GM12874 (cell line): ENCODE data around the gene TCF7L2.

Source experiments
- TF ChIP-seq, protein P1 (sequence below): IDR thresholded peaks from 2 replicates; pipeline ENCODE4 v1.5.1; 2011; ENCODE audit warnings: low read depth, mild to moderate bottlenecking, control low read depth, low read length, moderate library complexity; ENCODE audit not compliant: insufficient read depth

Gene TCF7L2

DNA sequence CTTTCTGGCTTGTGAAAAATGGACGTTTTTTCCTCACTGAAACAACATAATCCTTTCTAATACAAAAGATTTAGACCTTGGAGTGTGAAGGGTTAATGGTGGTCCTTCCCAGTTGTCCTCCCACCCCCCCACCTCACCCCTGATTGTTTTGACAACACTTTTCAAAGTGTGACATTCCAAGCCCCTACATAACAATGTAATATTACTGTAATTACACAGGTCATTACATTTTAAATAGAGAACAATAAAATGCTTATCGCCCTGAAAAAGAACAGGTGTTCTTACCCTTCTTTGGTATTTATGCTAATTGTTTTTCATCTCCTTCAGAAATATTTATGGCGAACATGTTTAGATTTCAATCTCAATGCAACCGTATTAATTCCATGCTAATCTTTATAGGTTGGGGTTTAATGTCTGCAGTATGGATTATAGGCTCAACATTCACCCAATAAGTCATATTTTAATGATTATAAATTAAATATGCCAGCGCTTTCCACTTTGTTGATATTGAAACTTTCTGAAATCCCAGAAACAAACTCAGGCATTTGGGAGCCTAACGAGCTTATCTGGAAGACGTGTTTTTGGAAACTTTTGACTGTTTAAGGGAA, 5.0 kb downstream of the TCF7L2 start:
- TF ChIP-seq, protein P1, sequence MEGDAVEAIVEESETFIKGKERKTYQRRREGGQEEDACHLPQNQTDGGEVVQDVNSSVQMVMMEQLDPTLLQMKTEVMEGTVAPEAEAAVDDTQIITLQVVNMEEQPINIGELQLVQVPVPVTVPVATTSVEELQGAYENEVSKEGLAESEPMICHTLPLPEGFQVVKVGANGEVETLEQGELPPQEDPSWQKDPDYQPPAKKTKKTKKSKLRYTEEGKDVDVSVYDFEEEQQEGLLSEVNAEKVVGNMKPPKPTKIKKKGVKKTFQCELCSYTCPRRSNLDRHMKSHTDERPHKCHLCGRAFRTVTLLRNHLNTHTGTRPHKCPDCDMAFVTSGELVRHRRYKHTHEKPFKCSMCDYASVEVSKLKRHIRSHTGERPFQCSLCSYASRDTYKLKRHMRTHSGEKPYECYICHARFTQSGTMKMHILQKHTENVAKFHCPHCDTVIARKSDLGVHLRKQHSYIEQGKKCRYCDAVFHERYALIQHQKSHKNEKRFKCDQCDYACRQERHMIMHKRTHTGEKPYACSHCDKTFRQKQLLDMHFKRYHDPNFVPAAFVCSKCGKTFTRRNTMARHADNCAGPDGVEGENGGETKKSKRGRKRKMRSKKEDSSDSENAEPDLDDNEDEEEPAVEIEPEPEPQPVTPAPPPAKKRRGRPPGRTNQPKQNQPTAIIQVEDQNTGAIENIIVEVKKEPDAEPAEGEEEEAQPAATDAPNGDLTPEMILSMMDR: no peak

DNA sequence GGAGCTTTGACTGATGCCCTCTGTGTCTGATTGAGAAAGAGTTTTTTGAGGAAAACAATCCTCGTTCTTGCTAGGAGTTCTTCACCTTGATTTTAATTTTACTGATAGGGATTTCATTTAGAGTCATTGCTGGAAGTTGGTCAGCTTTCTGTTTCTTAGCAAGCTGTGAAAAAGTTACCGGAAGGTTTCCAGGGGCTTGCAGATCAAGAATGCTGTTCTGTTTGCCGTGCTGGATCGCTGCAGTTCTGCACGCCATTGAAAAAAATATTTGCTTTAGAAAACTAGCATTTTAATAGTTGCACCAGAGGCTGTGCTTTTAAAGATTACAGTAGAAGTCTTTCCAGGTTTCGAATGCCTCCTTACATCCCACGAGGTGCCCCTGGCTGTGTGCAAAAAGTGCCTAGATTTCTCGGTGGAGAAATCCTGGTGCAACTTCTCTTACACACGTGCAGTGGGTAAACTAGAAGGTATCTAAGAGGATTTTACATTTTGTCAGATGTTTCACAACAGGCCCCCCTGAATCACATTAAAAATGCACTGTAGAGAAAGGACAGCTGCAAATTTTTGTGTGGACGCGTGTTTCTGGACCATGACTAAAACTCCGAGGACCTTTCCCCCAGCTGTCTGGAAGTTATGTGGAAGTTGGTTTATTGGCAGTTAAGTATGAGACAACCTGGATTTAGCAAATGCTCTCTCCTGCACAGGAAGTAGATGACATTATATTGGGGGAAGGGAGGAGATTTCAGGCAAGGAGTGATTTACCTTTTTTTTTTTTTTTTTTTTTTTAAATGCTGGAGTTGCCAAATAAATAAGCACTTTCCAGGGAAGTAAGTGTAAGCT, 5.8 kb downstream of the TCF7L2 start:
- TF ChIP-seq, protein P1: no peak

DNA sequence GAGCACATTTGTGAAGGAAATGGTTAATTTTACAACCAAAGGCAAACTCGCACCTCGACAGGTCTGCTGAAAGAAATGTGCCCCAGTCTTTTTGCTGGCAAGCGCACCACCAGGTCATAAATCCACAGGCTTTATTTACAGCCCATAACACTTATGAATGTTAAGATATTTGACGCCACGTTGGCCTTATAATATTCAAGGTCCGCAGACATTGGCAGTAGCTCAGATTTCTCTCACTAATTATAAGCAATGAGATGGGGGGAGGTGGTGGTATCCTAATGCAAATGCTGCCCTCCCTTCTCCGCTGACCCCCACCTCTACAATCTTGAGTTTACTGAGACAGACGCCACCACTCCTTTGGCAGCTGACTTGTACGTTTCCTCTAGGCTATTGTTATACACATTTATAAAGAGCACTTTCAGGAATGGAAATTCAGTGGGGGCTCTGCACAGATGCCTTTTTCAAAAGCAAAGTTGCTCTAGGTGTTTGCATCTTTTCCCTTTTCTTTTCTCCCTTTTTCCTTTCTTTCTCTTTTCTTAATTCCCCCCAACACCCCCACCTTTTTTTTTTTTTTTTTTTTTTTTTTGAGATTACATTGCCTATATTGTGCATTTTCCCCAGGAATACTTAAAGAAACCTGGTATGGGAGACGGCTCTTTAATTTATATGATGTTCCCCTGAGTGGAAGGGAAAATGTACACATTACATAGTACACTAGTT, 6.7 kb downstream of the TCF7L2 start:
- TF ChIP-seq, protein P1: no peak

DNA sequence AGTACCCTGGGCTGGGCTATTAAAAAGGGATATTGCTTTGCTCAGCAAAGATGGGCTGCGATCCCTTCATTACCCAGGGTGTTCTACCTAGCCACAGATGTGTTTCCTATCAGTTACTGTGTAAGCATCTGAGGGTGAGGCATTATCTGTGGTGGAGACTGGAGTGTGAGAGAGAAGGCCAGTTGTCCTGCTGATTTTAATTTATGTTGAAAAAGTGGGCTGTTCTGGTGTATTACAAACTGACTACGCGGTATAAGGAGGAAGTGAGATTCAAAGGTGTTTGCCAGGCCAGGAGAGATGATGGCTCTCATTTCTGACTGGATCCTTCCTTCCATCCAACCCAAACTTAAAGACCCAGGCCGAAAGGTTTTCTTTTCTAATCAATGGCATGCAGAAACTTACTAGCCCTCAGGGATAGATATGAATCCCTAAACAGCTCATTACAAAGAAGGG, 7.6 kb downstream of the TCF7L2 start:
- TF ChIP-seq, protein P1: no peak

DNA sequence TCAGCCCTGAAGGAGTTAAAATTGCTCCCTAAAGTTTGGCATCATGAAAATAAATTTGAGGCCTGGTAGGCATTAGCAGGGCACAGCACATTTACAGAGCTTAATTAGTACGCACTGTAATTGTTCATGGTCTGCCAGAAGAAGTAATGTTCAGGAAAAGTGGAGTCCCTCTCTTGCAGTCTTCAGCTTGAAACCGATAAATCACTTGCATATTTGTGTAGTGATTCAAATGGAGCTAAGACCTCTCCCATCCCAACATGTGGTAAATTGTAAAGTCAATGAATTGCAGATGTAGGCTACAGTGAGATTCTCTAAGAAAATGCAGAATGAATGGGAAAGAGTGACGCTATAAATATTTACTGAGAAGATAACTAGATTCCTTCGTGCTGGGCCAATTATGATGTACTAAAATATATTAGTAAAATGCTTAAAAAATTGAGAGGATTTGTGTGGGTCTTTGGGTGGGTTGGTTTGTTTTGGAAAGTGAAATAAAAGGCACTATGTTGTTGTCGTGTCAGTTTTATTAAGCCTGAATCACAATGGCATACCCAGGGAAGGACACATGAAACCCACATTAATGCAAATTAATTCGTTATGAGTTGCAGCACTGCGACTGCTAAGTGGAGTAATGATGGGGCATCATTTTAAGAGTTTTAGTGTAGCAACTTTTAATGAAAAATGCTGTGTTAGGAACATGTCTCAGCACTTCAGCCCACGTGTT, 8.4 kb downstream of the TCF7L2 start:
- TF ChIP-seq, protein P1: no peak

DNA sequence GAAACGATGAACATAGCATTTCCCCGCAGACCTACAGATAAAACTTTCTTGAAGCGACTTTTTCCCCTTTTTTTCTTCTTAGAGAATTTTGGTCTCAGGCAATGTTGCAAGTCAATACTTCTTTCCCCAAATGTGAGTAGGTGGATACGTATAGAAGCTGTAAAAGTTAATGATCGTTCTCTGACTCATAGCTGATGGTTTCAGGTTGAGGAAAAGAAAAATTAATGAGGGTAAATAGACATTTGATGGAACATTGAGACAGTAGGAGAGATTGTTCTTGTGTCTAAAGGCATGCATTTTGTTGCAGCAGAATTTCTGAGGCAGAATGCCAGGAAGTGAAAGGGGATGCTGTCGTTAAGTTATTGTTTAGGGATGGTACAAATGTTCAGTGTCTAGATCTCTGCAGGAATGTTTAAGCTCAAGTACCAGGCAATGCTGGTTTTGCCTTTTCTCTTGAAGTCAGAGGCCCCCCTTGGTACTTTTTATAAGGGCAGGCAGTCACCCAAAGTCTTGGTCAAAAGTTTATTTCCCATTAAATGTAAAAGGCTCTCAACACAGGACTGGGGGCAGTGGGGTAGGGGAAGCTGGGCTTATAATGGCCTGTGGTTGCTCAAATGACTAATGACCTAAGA, 9.3 kb downstream of the TCF7L2 start:
- TF ChIP-seq, protein P1: no peak
